Adrenal gland (tissue), 12 donors: ENCODE data around the gene CRADD. TPM values are rescaled to one million over a fixed set of nuclear protein-coding genes. Genes with fewer than 3 reads are reported as not detected.

Source experiments
- DNase-seq, 7 donors: peaks; one replicate each; pipeline ENCODE4 v3.0.0-alpha.2; 2019 to 2020
- H3K27ac ChIP-seq, 5 donors: fragments of 200-600 bp; sonication (generic) in 4 of 5; 1 replicate in 3 of 5; 2 replicates in 2 of 5; pipeline versions ENCODE4 v1.5.1 to v1.8.0; 2016 to 2020; ENCODE audit warnings: mild to moderate bottlenecking in 1 of 5
- H3K27me3 ChIP-seq: fragments of 200-600 bp; 2 replicates; pipeline ENCODE4 v1.8.0; 2021
- H3K36me3 ChIP-seq, 2 donors: fragments of 200-600 bp; replicated peaks in 1 of 2; 1 replicate in 1 of 2; 2 replicates in 1 of 2; pipeline versions ENCODE4 v1.5.1 to v1.8.0; 2018 to 2022
- H3K4me1 ChIP-seq, 2 donors: fragments of 200-600 bp; replicated peaks in 1 of 2; 1 replicate in 1 of 2; 2 replicates in 1 of 2; pipeline versions ENCODE4 v1.5.1 to v1.8.0; 2018 to 2021
- H3K4me3 ChIP-seq, 4 donors: fragments of 200-600 bp; sonication (generic) in 3 of 4; one replicate each; pipeline ENCODE4 v1.5.1; 2016 to 2018
- H3K9me3 ChIP-seq, 3 donors: fragments of 200-600 bp; sonication (generic) in 1 of 3; replicated peaks in 1 of 3; 1 replicate in 2 of 3; 2 replicates in 1 of 3; pipeline versions ENCODE4 v1.5.1 to v1.8.0; 2016 to 2021
- POLR2A ChIP-seq, 2 donors: fragments of 450-650 bp; IDR thresholded peaks; one replicate each; pipeline ENCODE4 v1.6.1; 2017; ENCODE audit warnings: antibody characterized with exemption in 2 of 2, mild to moderate bottlenecking in 2 of 2, moderate library complexity in 1 of 2
- WGBS, 4 donors: extraction: QIAGEN DNeasy Blood & Tissue Kit in 2 of 4; methylation state at CpG; one replicate each; pipeline versions ENCODE4 v1.1.5 to v1.1.7; 2013 to 2017; 5-methylcytosine and 5-hydroxymethylcytosine counted together
- intact Hi-C, 2 donors: fragments of 100-400 bp; cut with DNase I; formaldehyde crosslinking; loops; one replicate each; pipeline versions ENCODE4 v1.14.1 to v1.15.0; 2022 to 2023
- polyA plus RNA-seq, 3 donors: library from polyadenylated mRNA; stranded (reverse); fragments of 200-250 nt in 2 of 3; fragments of 350-450 nt in 1 of 3; fragmentation: Illumina TruSeq in 1 of 3; extraction: RNeasy Lipid Tissue Mini Kit (QIAGEN cat#74804) in 1 of 3; gene quantifications; one replicate each; pipeline ENCODE4 v1.2.3, GENCODE V29; 2013 to 2014
- total RNA-seq, 9 donors: library from RNA; depleted of rRNA in 4 of 9; stranded (reverse); fragments of >200 nt in 4 of 9; fragments of 120-200 nt in 1 of 9; fragmentation: NEBNext Ultra II Directional in 1 of 9; extraction: Animal tissue kit (Norgen Biotek cat#: 25700) in 1 of 9; gene quantifications; one replicate each; pipeline versions ENCODE4 v1.1.0 to v1.2.4, GENCODE V29; 2013 to 2023
- TF ChIP-seq, protein P1 (sequence below), 6 experiments: fragments of 450-650 bp in 4 of 6; fragments of 200-600 bp in 2 of 6; sonication (generic) in 1 of 6; IDR thresholded peaks; 1 replicate in 5 of 6; 2 replicates in 1 of 6; pipeline versions ENCODE4 v1.5.1 to v1.8.0; 2016 to 2021; ENCODE audit warnings: antibody characterized with exemption in 6 of 6, mild to moderate bottlenecking in 2 of 6, moderate library complexity in 1 of 6
- donor health status: healthy with polysubstance abuse.
- donor health status: Bipolar disorder and iron deficiency.
- donor health status: DM: yes; HTN: yes; CAD: no.
- donor health status: DM: no; HTN: no; CAD: no.
- donor health status: DM: no; HTN: no; CAD: no.
- donor health status: DM: yes; HTN: yes; CAD: no.

CRADD gene
- total and polyA plus RNA-seq, 12 donors = 7.3 to 70.1 (median 35.8) TPM

DNA sequence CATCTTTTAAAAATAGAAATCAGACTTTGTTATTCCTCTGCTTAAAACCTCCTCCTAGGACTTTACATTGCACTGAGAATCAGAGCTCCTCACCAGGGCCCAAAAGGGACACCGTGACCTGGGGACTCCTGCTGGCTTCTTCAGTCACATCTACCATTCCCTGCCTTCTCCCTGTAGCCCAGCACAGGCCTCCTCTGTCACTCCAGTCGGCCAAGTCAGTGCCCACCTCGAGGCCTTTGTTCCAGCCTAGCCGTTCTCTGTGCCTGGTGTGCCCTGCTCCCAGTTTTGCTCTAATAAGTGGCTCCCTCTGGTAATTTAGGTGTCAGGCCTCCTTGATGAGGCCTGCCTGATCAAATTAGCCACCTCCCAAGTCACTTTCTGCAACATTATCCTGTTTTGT is 27.4 kb downstream of the CRADD start:
- no peak for DNase-seq
- peaks cover 0 to 40% of the 10 kb centered on the region in 2 donors for H3K4me1 ChIP-seq
- no peaks in the 10 kb centered on the region for H3K27me3 ChIP-seq
- TF ChIP-seq, protein P1, sequence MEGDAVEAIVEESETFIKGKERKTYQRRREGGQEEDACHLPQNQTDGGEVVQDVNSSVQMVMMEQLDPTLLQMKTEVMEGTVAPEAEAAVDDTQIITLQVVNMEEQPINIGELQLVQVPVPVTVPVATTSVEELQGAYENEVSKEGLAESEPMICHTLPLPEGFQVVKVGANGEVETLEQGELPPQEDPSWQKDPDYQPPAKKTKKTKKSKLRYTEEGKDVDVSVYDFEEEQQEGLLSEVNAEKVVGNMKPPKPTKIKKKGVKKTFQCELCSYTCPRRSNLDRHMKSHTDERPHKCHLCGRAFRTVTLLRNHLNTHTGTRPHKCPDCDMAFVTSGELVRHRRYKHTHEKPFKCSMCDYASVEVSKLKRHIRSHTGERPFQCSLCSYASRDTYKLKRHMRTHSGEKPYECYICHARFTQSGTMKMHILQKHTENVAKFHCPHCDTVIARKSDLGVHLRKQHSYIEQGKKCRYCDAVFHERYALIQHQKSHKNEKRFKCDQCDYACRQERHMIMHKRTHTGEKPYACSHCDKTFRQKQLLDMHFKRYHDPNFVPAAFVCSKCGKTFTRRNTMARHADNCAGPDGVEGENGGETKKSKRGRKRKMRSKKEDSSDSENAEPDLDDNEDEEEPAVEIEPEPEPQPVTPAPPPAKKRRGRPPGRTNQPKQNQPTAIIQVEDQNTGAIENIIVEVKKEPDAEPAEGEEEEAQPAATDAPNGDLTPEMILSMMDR (IDR thresholded peaks at IDR 0.05) = no peak
- TF ChIP-seq POLR2A (IDR thresholded peaks at IDR 0.05) = no peak
- no peaks in the 10 kb centered on the region for H3K36me3 ChIP-seq
- intact Hi-C loops = no loop called here
- WGBS, 4 donors = 95 to 100% (median 95%) methylated on average over 3 to 4 of the region's 4 CpGs
- no peak overlapping the region for H3K27ac ChIP-seq
- H3K4me3 ChIP-seq = no peak overlapping the region
- H3K9me3 ChIP-seq = peaks cover 0 to 3% (median 0%) of the 10 kb centered on the region in 3 donors

DNA sequence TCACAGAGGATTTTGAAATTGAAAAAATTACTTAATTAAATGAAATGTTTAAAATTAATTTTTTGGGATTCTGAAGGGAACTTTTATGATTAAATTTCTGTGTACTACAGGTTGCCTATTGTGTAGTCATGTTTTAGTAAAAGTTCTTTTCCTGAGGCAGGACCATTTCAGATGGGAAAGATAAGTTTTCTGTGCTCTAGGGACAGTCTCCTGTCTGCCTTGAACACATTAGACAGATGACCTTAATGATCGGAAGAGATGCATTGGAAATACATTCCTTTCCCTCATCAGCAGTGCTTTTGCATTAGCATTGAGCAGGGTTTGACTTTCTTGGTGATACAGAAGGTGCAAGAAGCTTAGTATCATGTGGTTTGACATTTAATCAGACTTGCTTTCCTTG is 28.1 kb downstream of the CRADD start:
- intact Hi-C loops = no loop called here
- Histone ChIP-seq H3K9me3 (peaks cover 0 to 8% (median 0%) of the 10 kb centered on the region in 3 donors), H3K27me3 (no peaks in the 10 kb centered on the region), H3K4me1 (peaks cover 0 to 34% of the 10 kb centered on the region in 2 donors), H3K36me3 (no peaks in the 10 kb centered on the region), H3K27ac (no peak overlapping the region), H3K4me3 (no peak overlapping the region)
- DNase-seq = no peak
- 76 to 92% (median 89%) methylated on average over 1 of the region's 1 CpG for whole genome bisulfite sequencing, 4 donors
- TF ChIP-seq, protein P1 (IDR thresholded peaks at IDR 0.05) = no peak
- no peak for TF ChIP-seq POLR2A (IDR thresholded peaks at IDR 0.05)

DNA sequence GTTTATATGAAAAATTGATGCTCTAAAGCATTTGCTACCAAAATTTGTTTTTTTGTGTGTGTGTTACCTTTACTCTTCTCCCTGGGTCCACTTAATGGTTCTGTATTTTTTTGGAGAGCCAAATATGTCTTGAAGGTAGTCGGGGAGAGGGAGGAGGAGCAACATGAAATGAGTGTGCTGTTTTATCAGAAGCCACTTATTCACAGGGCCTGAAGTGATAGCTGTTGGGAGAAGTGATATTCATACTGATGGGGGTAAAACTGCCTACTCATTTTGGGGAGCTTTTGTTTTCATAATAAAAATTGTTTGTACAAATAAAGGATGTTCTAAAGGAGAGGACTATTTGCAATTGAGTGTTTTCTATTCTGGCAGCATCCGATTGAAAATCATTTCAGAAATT is 29.2 kb downstream of the CRADD start:
- no peaks in the 10 kb centered on the region for H3K27me3 ChIP-seq
- peaks cover 0 to 32% of the 10 kb centered on the region in 2 donors for H3K4me1 ChIP-seq
- H3K4me3 ChIP-seq = no peak overlapping the region
- H3K27ac ChIP-seq = no peak overlapping the region
- intact Hi-C loops = no loop called here
- TF ChIP-seq, protein P1 (IDR thresholded peaks at IDR 0.05) = no peak
- no peak for TF ChIP-seq POLR2A (IDR thresholded peaks at IDR 0.05)
- peaks cover 0 to 8% (median 0%) of the 10 kb centered on the region in 3 donors for H3K9me3 ChIP-seq
- no peaks in the 10 kb centered on the region for H3K36me3 ChIP-seq
- no peak for DNase-seq
- 57 to 69% (median 65%) methylated on average over 2 of the region's 2 CpGs for WGBS, 4 donors

DNA sequence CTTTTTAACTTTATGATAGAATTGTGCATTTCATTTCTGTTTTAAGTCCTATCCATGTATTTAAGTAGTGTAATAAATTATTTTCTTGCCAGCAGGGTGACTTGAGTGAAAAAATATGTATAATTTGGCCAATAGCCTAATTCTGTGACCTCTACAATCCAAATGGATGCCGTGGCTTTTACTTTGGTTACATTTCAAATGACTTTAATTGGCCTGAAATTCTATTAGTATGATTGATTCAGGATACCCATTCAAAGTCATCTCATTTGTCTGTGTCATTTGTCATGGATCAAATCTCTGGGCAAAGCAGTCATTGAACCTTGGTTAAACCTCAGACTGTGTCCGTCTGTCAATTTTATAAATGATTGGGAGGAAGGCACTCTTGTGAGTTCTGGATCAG is 29.6 kb downstream of the CRADD start:
- H3K27ac ChIP-seq = no peak overlapping the region
- intact Hi-C loops = no loop called here
- no peak for DNase-seq
- no peak overlapping the region for H3K4me3 ChIP-seq
- H3K9me3 ChIP-seq = peaks cover 0 to 8% (median 0%) of the 10 kb centered on the region in 3 donors
- TF ChIP-seq POLR2A (IDR thresholded peaks at IDR 0.05) = no peak
- TF ChIP-seq, protein P1 (IDR thresholded peaks at IDR 0.05) = no peak
- no peaks in the 10 kb centered on the region for H3K36me3 ChIP-seq
- WGBS, 4 donors = 34 to 56% (median 54%) methylated on average over 2 of the region's 2 CpGs
- H3K27me3 ChIP-seq = no peaks in the 10 kb centered on the region
- peaks cover 0 to 27% of the 10 kb centered on the region in 2 donors for H3K4me1 ChIP-seq
